Lung (tissue), 13 donors: Measurements from ENCODE around the gene SLC12A6. TPM values are rescaled to one million over a fixed set of nuclear protein-coding genes. Genes with fewer than 3 reads are reported as not detected.

Source experiments
- ATAC-seq: fragments of 200-7000 bp; cut with Tn5 transposase; one replicate; pipeline ENCODE4 v1.9.1; 2020; ENCODE audit warnings: moderate number of reproducible peaks; ENCODE audit not compliant: insufficient read depth, low FRiP score
- DNase-seq, 3 donors: peaks; one replicate each; pipeline ENCODE4 v3.0.0-alpha.2; 2013 to 2017
- H3K27ac ChIP-seq, 2 donors: one replicate each; pipeline ENCODE4 v1.5.1; 2013; ENCODE audit warnings: mild to moderate bottlenecking in 2 of 2, moderate library complexity in 2 of 2, control low read depth in 1 of 2, inconsistent platforms in 1 of 2, low read depth in 1 of 2, low read length in 1 of 2
- H3K27me3 ChIP-seq, 3 donors: one replicate each; pipeline ENCODE4 v1.5.1; 2013; ENCODE audit warnings: low read length in 2 of 3; ENCODE audit not compliant: control insufficient read depth in 3 of 3, insufficient read depth in 3 of 3
- H3K36me3 ChIP-seq, 4 donors: one replicate each; pipeline ENCODE4 v1.5.1; 2013; ENCODE audit warnings: low read length in 4 of 4, mild to moderate bottlenecking in 1 of 4, moderate library complexity in 1 of 4; ENCODE audit not compliant: control insufficient read depth in 4 of 4, insufficient read depth in 4 of 4
- H3K4me1 ChIP-seq, 5 donors: one replicate each; pipeline ENCODE4 v1.5.1; 2013; ENCODE audit warnings: low read length in 5 of 5, mild to moderate bottlenecking in 2 of 5, moderate library complexity in 1 of 5; ENCODE audit not compliant: control insufficient read depth in 5 of 5, insufficient read depth in 5 of 5
- H3K4me3 ChIP-seq: one replicate; pipeline ENCODE4 v1.5.1; 2013; ENCODE audit warnings: mild to moderate bottlenecking, control low read depth, moderate library complexity
- H3K9ac ChIP-seq, 2 donors: one replicate each; pipeline ENCODE4 v1.5.1; 2013; ENCODE audit warnings: low read length in 2 of 2, control low read depth in 1 of 2; ENCODE audit not compliant: insufficient read depth in 1 of 2
- H3K9me3 ChIP-seq, 4 donors: one replicate each; pipeline ENCODE4 v1.5.1; 2013; ENCODE audit warnings: low read length in 3 of 4, mild to moderate bottlenecking in 1 of 4, moderate library complexity in 1 of 4; ENCODE audit not compliant: control insufficient read depth in 4 of 4, insufficient read depth in 3 of 4
- WGBS, 2 donors: extraction: QIAGEN DNeasy Blood & Tissue Kit; methylation state at CpG; one replicate each; pipeline ENCODE4 v1.1.7; 2013; 5-methylcytosine and 5-hydroxymethylcytosine counted together
- polyA plus RNA-seq, 2 donors: library from polyadenylated mRNA; stranded (reverse); fragments of 200-250 nt; gene quantifications; one replicate each; pipeline ENCODE4 v1.2.1, GENCODE V29; 2013
- small RNA-seq: library from RNA; depleted of rRNA; stranded (forward); fragments of <200 nt; gene quantifications from one replicate; pipeline ENCODE3, GENCODE V24; 2014; ENCODE audit warnings: low replicate concordance
- total RNA-seq, 2 donors: library from RNA; depleted of rRNA in 1 of 2; stranded (reverse); fragments of >200 nt in 1 of 2; gene quantifications; one replicate each; pipeline ENCODE4 v1.2.1, GENCODE V29; 2014 to 2021
- TF ChIP-seq, protein P1 (sequence below): IDR thresholded peaks from 2 replicates; pipeline ENCODE4 v1.5.1; 2012; ENCODE audit warnings: mild to moderate bottlenecking; ENCODE audit errors: control extremely low read depth, extremely low read depth
- donor health status: control.
- donor health status: control.
- donor health status: Bipolar disorder and iron deficiency.
- donor health status: healthy.
- donor health status: DM: yes; HTN: yes; CAD: no.

SLC12A6 gene
- total and polyA plus RNA-seq, 4 donors: 7.6 to 58.4 (median 27.7) TPM

GRCh38 chr15:34188711-34189110, 148.9 kb downstream of the SLC12A6 start:
- TF ChIP-seq, protein P1, sequence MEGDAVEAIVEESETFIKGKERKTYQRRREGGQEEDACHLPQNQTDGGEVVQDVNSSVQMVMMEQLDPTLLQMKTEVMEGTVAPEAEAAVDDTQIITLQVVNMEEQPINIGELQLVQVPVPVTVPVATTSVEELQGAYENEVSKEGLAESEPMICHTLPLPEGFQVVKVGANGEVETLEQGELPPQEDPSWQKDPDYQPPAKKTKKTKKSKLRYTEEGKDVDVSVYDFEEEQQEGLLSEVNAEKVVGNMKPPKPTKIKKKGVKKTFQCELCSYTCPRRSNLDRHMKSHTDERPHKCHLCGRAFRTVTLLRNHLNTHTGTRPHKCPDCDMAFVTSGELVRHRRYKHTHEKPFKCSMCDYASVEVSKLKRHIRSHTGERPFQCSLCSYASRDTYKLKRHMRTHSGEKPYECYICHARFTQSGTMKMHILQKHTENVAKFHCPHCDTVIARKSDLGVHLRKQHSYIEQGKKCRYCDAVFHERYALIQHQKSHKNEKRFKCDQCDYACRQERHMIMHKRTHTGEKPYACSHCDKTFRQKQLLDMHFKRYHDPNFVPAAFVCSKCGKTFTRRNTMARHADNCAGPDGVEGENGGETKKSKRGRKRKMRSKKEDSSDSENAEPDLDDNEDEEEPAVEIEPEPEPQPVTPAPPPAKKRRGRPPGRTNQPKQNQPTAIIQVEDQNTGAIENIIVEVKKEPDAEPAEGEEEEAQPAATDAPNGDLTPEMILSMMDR: no peak
- 90 to 94% methylated on average over 5 of the region's 5 CpGs for WGBS, 2 donors
- no peak for ATAC-seq
- H3K27ac ChIP-seq: no peak overlapping the region
- no peak overlapping the region for H3K9ac ChIP-seq
- no peak overlapping the region for H3K4me3 ChIP-seq
- H3K36me3 ChIP-seq: peaks cover 0 to 4% (median 0%) of the 10 kb centered on the region in 4 donors
- H3K27me3 ChIP-seq: no peaks in the 10 kb centered on the region
- DNase-seq: no peak
- H3K4me1 ChIP-seq: peaks cover 0 to 6% (median 0%) of the 10 kb centered on the region in 5 donors
- H3K9me3 ChIP-seq: no peaks in the 10 kb centered on the region

GRCh38 chr15:34185666-34186065, 151.9 kb downstream of the SLC12A6 start:
- Histone ChIP-seq H3K4me3 (no peak overlapping the region), H3K9ac (no peak overlapping the region), H3K36me3 (peaks cover 0 to 4% (median 0%) of the 10 kb centered on the region in 4 donors), H3K27me3 (no peaks in the 10 kb centered on the region), H3K9me3 (no peaks in the 10 kb centered on the region), H3K27ac (no peak overlapping the region), H3K4me1 (peaks cover 0 to 6% (median 0%) of the 10 kb centered on the region in 5 donors)
- DNase-seq: no peak
- 46 to 69% methylated on average over 4 of the region's 4 CpGs for WGBS, 2 donors
- TF ChIP-seq, protein P1: no peak
- ATAC-seq: no peak

- ATAC-seq (no peak), DNase-seq (peak; percentile 10 to 39 (median 16))
- TF ChIP-seq, protein P1: no peak
- Histone ChIP-seq H3K4me1 (peaks cover 0 to 6% (median 0%) of the 10 kb centered on the region in 5 donors), H3K27ac (no peak overlapping the region), H3K9ac (no peak overlapping the region), H3K4me3 (no peak overlapping the region), H3K27me3 (no peaks in the 10 kb centered on the region), H3K9me3 (no peaks in the 10 kb centered on the region), H3K36me3 (peaks cover 0 to 4% (median 0%) of the 10 kb centered on the region in 4 donors)
- 56 to 84% methylated on average over 4 of the region's 4 CpGs for WGBS, 2 donors
Observed at GRCh38 chr15:34182942-34183341, 154.6 kb downstream of the SLC12A6 start.

Small RNA genes within 50 kb of the gene (small RNA-seq; reads per million reads assigned to genes)
- gene MIR1233-1 (not detected), gene RF00019 (not detected)

Other genes with a start within 250 kb of the SLC12A6 start
- 10 to 100 TPM; 31.7 to 67.5 TPM for gene EMC7, start 235.9 kb downstream of the SLC12A6 start, total RNA-seq
- 100 to 1,000 TPM in 1 of 2 donors, 10 to 100 TPM in 1; 95.5 to 116 TPM for gene EMC7, start 235.9 kb downstream of the SLC12A6 start, polyA plus RNA-seq
- 1 to 10 TPM; 1.5 to 1.8 TPM for gene PGBD4, start 235.7 kb downstream of the SLC12A6 start, total RNA-seq
- gene PGBD4, start 235.7 kb downstream of the SLC12A6 start, polyA plus RNA-seq: under 1 TPM; 0.63 to 0.89 TPM
- gene KATNBL1, start 127.7 kb downstream of the SLC12A6 start, total RNA-seq: 100 to 1,000 TPM in 1 of 2 donors, 10 to 100 TPM in 1; 40.3 to 112 TPM
- gene KATNBL1, start 127.7 kb downstream of the SLC12A6 start, polyA plus RNA-seq: 10 to 100 TPM; 25.7 to 33.6 TPM
- 100 to 1,000 TPM; 105 to 117 TPM for gene EMC4, start 112.8 kb downstream of the SLC12A6 start, total RNA-seq
- gene EMC4, start 112.8 kb downstream of the SLC12A6 start, polyA plus RNA-seq: 100 to 1,000 TPM; 123 to 183 TPM
- gene NOP10, start 5.4 kb upstream of the SLC12A6 start, total RNA-seq: 100 to 1,000 TPM; 103 to 136 TPM
- gene NOP10, start 5.4 kb upstream of the SLC12A6 start, polyA plus RNA-seq: 100 to 1,000 TPM; 329 to 509 TPM
- not detected for gene NUTM1, start 5.5 kb upstream of the SLC12A6 start, total RNA-seq
- gene NUTM1, start 5.5 kb upstream of the SLC12A6 start, polyA plus RNA-seq: under 1 TPM in 1 of 2 donors, not detected in 1; 0.02 TPM
- gene LPCAT4, start 29.4 kb upstream of the SLC12A6 start, total RNA-seq: 10 to 100 TPM; 12.7 to 30.3 TPM
- gene LPCAT4, start 29.4 kb upstream of the SLC12A6 start, polyA plus RNA-seq: 10 to 100 TPM; 14.3 to 26.1 TPM
- 10 to 100 TPM; 22.1 to 73.1 TPM for gene GOLGA8A, start 100.0 kb upstream of the SLC12A6 start, total RNA-seq
- gene GOLGA8A, start 100.0 kb upstream of the SLC12A6 start, polyA plus RNA-seq: 10 to 100 TPM in 1 of 2 donors, 1 to 10 TPM in 1; 7.8 to 87.2 TPM
- gene GOLGA8B, start 245.9 kb upstream of the SLC12A6 start, total RNA-seq: 10 to 100 TPM; 64.1 to 69.9 TPM
- gene GOLGA8B, start 245.9 kb upstream of the SLC12A6 start, polyA plus RNA-seq: 10 to 100 TPM in 1 of 2 donors, 1 to 10 TPM in 1; 5.9 to 92.3 TPM